GM12878 (cell line): ENCODE data around the gene C3AR1. TPM values are rescaled to one million over a fixed set of nuclear protein-coding genes. Genes with fewer than 3 reads are reported as not detected.

ENCODE experiments used
- CBFB ChIP-seq: IDR thresholded peaks from 2 replicates; pipeline ENCODE4 v1.6.1; 2016; ENCODE audit warnings: antibody characterized with exemption, low read depth
- CHD1 ChIP-seq: IDR thresholded peaks from 2 replicates; pipeline ENCODE4 v1.6.1; 2012; ENCODE audit warnings: low read depth, low read length, improper control_type of control experiment
- IRF4 ChIP-seq: IDR thresholded peaks from 2 replicates; pipeline ENCODE4 v1.6.1; 2011; ENCODE audit warnings: low read depth, low read length
- MTA3 ChIP-seq: IDR thresholded peaks from 2 replicates; pipeline ENCODE4 v1.6.1; 2012; ENCODE audit warnings: low read length, inconsistent platforms, borderline replicate concordance
- NFIC ChIP-seq: IDR thresholded peaks from 2 replicates; pipeline ENCODE4 v1.6.1; 2012; ENCODE audit warnings: low read depth, mild to moderate bottlenecking, inconsistent platforms, low read length, moderate library complexity
- PAX8 ChIP-seq: fragments of 450-650 bp; IDR thresholded peaks from 2 replicates; pipeline ENCODE4 v1.6.1; 2017; ENCODE audit warnings: mild to moderate bottlenecking, moderate library complexity
- ZBTB11 ChIP-seq: fragments of 450-650 bp; formaldehyde crosslinking; IDR thresholded peaks from 2 replicates; pipeline ENCODE4 v1.5.0; 2022; ENCODE audit warnings: mild to moderate bottlenecking, missing genetic modification characterization
- ZNF592 ChIP-seq: fragments of 450-650 bp; IDR thresholded peaks from 2 replicates; pipeline ENCODE4 v1.6.1; 2017; ENCODE audit warnings: mild to moderate bottlenecking, moderate library complexity
- polyA plus RNA-seq, 11 experiments: library from polyadenylated mRNA; depleted of rRNA in 4 of 11; unstranded in 6 of 11; stranded (reverse) in 5 of 11; fragments of >200 nt; fragmentation: Nextera tagmentation in 4 of 11; fragmentation: Illumina TruSeq in 1 of 11; extraction: Ambion mirVana in 4 of 11; extraction: Trizol in 1 of 11; gene quantifications; 1 replicate in 1 of 11; 2 replicates in 10 of 11; pipeline versions ENCODE4 v1.2.1 to v1.2.3, GENCODE V29; 2011 to 2016; ENCODE audit warnings: inconsistent platforms in 2 of 11, missing spikeins in 2 of 11, low read depth in 1 of 11
- total RNA-seq, 4 experiments: library from RNA; depleted of rRNA in 3 of 4; stranded (reverse); fragments of >200 nt in 3 of 4; fragmentation: Illumina TruSeq in 1 of 4; extraction: Trizol in 1 of 4; gene quantifications; 2 replicates each; pipeline versions ENCODE4 v1.2.1 to v1.2.3, GENCODE V29; 2013 to 2021
- TF ChIP-seq, protein P1 (sequence below): IDR thresholded peaks from 2 replicates; pipeline ENCODE4 v1.6.1; 2011; ENCODE audit warnings: low read depth, mild to moderate bottlenecking, low read length, moderate library complexity, borderline replicate concordance; ENCODE audit errors: extremely low read depth
- TF ChIP-seq, protein P2 (sequence below): IDR thresholded peaks from 2 replicates; pipeline ENCODE4 v1.6.1; 2011; ENCODE audit warnings: borderline replicate concordance, low read depth, mild to moderate bottlenecking, moderate library complexity, mixed read lengths, low read length; ENCODE audit not compliant: insufficient read depth; ENCODE audit errors: extremely low read length

The C3AR1 gene
- total and polyA plus RNA-seq, 10 of the 15 experiments (the other 5 are each of a cell fraction or from before 2014, with no cell fraction given) = 0.08 to 0.42 (median 0.10) TPM; not detected in 5

GRCh38 chr12:8050600-8051250 lies 15.4 kb downstream of the C3AR1 start (continued):
- TF ChIP-seq ZNF592 (no peak), ZBTB11 (no peak), CBFB (no peak), NFIC (no peak), CHD1 (no peak), PAX8 (no peak), MTA3 (no peak), IRF4 (no peak)
- TF ChIP-seq, protein P1, sequence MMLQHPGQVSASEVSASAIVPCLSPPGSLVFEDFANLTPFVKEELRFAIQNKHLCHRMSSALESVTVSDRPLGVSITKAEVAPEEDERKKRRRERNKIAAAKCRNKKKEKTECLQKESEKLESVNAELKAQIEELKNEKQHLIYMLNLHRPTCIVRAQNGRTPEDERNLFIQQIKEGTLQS = no peak
- TF ChIP-seq, protein P2, sequence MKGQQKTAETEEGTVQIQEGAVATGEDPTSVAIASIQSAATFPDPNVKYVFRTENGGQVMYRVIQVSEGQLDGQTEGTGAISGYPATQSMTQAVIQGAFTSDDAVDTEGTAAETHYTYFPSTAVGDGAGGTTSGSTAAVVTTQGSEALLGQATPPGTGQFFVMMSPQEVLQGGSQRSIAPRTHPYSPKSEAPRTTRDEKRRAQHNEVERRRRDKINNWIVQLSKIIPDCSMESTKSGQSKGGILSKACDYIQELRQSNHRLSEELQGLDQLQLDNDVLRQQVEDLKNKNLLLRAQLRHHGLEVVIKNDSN = no peak
